ENCODE measurements around the gene NUP85. TPM values are rescaled to one million over a fixed set of nuclear protein-coding genes. Genes with fewer than 3 reads are reported as not detected.

The NUP85 gene
- total and polyA plus RNA-seq, 2 donors (not counting 3 experiments of a cell fraction or from before 2014, with no cell fraction given) = 105 to 120 TPM

GRCh38 chr17:75238684-75239191 is 33.3 kb downstream of the NUP85 start:
- POLR2A ChIA-PET = interaction anchor here (0.5 to 1.3 kb wide), 2 partner anchors 13 to 32 kb away, joined by 3 to 4 read pairs; partner anchors contain the start of gene MIF4GD
- dilution Hi-C loops (cut with MboI; ENCODE audit: extremely low pct_ligation_motif_present, low sequenced_read_pairs) = no loop called here

More at GRCh38 chr17:75238684-75239191, 33.3 kb downstream of the NUP85 start:
- TF ChIP-seq CTCF (IDR thresholded peaks at IDR 0.05; ENCODE audit: extremely low read depth in 1 of 2, insufficient read depth in 1 of 2, low read depth in 1 of 2, low read length in 2 of 2) (peak; percentile 86 to 92), EZH2 (IDR thresholded peaks at IDR 0.05; ENCODE audit: borderline replicate concordance, low read depth, low read length, severe bottlenecking) (no peak), FOS (IDR thresholded peaks at IDR 0.05; ENCODE audit: borderline replicate concordance, insufficient read depth, low read length) (no peak), POLR2AphosphoS5 (IDR thresholded peaks at IDR 0.05; ENCODE audit: insufficient read depth, low read depth, low read length) (no peak), JUN (IDR thresholded peaks at IDR 0.05; ENCODE audit: borderline replicate concordance, insufficient read depth, insufficient read length, low read depth) (no peak)
- no peak overlapping the region for H3K4me3 ChIP-seq (replicated peaks in 1 of 3; ENCODE audit: insufficient read depth in 1 of 3, low read depth in 1 of 3, low read length in 3 of 3)
- FAIRE-seq = peak; percentile 77
- peaks cover 11 to 51% of the 10 kb centered on the region in 2 experiments for H3K36me3 ChIP-seq (ENCODE audit: control insufficient read depth in 2 of 2, extremely low read depth in 1 of 2, insufficient read depth in 2 of 2, low read length in 2 of 2)
- CTCF ChIA-PET = interaction anchor here (0.8 to 7.6 kb wide), 13 partner anchors 10 to 277 kb away, joined by 3 to 91 read pairs (median 8); partner anchors contain the start of gene MIF4GD
- H3K4me2 ChIP-seq (ENCODE audit: insufficient read depth, low read length) = no peak overlapping the region
- no peak overlapping the region for H2AFZ ChIP-seq (ENCODE audit: low read depth, low read length)
- peak; percentile 62 for DNase-seq (ENCODE audit: low read depth, low spot score)
- no peak overlapping the region for H3K27ac ChIP-seq (ENCODE audit: insufficient read depth, low read depth, low read length)
- intact Hi-C loops (cut with micrococcal nuclease) = no loop called here
- H3K4me1 ChIP-seq (ENCODE audit: control insufficient read depth, extremely low read depth, insufficient read depth, low read length) = no peaks in the 10 kb centered on the region
- H3K79me2 ChIP-seq (ENCODE audit: control insufficient read depth, insufficient read depth, low read length) = no peaks in the 10 kb centered on the region
- no TSS peak for BruUV-seq (replicated peaks)
- no peaks in the 10 kb centered on the region for H3K27me3 ChIP-seq (ENCODE audit: control insufficient read depth in 2 of 2, insufficient read depth in 2 of 2, low read length in 2 of 2)
- no peaks in the 10 kb centered on the region for H4K20me1 ChIP-seq (replicated peaks; ENCODE audit: control insufficient read depth, extremely low read depth, insufficient read depth, low read length)
- H3K9me3 ChIP-seq (replicated peaks; ENCODE audit: control insufficient read depth, insufficient read depth, low read length) = no peaks in the 10 kb centered on the region
- no peaks in the 10 kb centered on the region for H3K9me1 ChIP-seq (replicated peaks; ENCODE audit: control insufficient read depth, extremely low read depth, insufficient read depth, low read length)
- H3K9ac ChIP-seq (replicated peaks; ENCODE audit: extremely low read depth, insufficient read depth, low read length) = no peak overlapping the region
